Panc1 (cell line): ENCODE measurements around the gene HNF4A.

Experiments used
- POLR2AphosphoS5 ChIP-seq: IDR thresholded peaks from 2 replicates; pipeline ENCODE4 v1.6.1; 2012; ENCODE audit warnings: mild to moderate bottlenecking, low read depth, low read length, moderate library complexity
- SIN3A ChIP-seq: IDR thresholded peaks from 2 replicates; pipeline ENCODE4 v1.6.1; 2012; ENCODE audit warnings: low read depth, mild to moderate bottlenecking, low read length, moderate library complexity, borderline replicate concordance; ENCODE audit not compliant: insufficient read depth
- TF ChIP-seq, protein P1 (sequence below): fragments of 450-650 bp; IDR thresholded peaks from 2 replicates; pipeline ENCODE4 v1.5.1; 2017; ENCODE audit warnings: mild to moderate bottlenecking
- TF ChIP-seq, protein P2 (sequence below), 2 experiments: IDR thresholded peaks; 2 replicates each; pipeline ENCODE4 v1.6.1; 2011 to 2012; ENCODE audit warnings: low read depth in 2 of 2, control low read depth in 1 of 2, low read length in 1 of 2, mild to moderate bottlenecking in 1 of 2, moderate library complexity in 1 of 2; ENCODE audit not compliant: insufficient read depth in 1 of 2

DNA sequence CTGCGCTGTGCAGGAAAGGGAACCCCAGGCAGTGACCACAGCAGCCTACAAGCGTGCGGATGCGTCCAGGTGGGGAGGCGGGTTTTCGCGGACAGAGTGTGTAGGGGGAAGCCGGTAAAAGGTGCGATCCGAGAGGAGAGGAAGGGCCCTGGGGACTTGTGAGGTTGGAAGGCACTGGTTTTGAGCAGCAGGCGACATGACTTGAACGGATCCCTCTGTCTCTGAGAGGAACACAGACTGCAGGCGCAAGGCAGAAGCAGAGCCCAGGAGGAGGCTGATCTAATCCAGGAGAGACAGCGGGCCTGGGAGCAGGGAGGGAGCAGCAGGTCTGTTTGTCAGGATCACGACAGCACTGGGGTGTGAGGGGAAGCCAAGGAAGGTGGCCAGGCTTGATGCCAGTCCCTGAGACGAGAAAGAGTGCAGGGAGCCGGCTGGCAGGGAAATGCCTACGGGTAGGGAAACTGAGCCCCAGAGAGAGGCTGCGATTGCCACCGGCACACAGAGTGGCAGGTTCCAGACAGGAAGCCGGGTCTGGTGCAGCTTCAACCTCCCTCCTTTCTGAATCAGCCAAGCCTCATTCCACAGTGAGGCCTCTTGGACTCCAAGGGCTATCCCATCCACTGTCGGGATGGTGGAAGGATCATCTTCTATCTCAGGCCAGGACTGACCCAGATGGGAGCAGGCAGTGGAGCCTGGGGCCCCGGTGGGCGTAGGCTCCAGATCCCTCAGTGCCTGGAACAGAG is 57.1 kb downstream of the HNF4A start:
- TF ChIP-seq, protein P1, sequence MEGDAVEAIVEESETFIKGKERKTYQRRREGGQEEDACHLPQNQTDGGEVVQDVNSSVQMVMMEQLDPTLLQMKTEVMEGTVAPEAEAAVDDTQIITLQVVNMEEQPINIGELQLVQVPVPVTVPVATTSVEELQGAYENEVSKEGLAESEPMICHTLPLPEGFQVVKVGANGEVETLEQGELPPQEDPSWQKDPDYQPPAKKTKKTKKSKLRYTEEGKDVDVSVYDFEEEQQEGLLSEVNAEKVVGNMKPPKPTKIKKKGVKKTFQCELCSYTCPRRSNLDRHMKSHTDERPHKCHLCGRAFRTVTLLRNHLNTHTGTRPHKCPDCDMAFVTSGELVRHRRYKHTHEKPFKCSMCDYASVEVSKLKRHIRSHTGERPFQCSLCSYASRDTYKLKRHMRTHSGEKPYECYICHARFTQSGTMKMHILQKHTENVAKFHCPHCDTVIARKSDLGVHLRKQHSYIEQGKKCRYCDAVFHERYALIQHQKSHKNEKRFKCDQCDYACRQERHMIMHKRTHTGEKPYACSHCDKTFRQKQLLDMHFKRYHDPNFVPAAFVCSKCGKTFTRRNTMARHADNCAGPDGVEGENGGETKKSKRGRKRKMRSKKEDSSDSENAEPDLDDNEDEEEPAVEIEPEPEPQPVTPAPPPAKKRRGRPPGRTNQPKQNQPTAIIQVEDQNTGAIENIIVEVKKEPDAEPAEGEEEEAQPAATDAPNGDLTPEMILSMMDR: no peak
- no peak for TF ChIP-seq POLR2AphosphoS5
- TF ChIP-seq, protein P2, sequence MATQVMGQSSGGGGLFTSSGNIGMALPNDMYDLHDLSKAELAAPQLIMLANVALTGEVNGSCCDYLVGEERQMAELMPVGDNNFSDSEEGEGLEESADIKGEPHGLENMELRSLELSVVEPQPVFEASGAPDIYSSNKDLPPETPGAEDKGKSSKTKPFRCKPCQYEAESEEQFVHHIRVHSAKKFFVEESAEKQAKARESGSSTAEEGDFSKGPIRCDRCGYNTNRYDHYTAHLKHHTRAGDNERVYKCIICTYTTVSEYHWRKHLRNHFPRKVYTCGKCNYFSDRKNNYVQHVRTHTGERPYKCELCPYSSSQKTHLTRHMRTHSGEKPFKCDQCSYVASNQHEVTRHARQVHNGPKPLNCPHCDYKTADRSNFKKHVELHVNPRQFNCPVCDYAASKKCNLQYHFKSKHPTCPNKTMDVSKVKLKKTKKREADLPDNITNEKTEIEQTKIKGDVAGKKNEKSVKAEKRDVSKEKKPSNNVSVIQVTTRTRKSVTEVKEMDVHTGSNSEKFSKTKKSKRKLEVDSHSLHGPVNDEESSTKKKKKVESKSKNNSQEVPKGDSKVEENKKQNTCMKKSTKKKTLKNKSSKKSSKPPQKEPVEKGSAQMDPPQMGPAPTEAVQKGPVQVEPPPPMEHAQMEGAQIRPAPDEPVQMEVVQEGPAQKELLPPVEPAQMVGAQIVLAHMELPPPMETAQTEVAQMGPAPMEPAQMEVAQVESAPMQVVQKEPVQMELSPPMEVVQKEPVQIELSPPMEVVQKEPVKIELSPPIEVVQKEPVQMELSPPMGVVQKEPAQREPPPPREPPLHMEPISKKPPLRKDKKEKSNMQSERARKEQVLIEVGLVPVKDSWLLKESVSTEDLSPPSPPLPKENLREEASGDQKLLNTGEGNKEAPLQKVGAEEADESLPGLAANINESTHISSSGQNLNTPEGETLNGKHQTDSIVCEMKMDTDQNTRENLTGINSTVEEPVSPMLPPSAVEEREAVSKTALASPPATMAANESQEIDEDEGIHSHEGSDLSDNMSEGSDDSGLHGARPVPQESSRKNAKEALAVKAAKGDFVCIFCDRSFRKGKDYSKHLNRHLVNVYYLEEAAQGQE (IDR thresholded peaks at IDR 0.05; ENCODE audit: insufficient read depth in 1 of 2, low read depth in 2 of 2, low read length in 1 of 2): no peak
- no peak for TF ChIP-seq SIN3A
